ENCODE data around the gene WDR45B.
"Not testable (repeated sequence)": the region's sequence is repeated elsewhere in the genome, so short reads cannot be mapped to it uniquely, and the experiment has no call there.

The WDR45B gene

GRCh38 chr17:82595893-82596292, 52.4 kb downstream of the WDR45B start:
- DNase-seq: no peak
- in situ Hi-C loops (cut with HindIII; ENCODE audit: low pct_ligation_motif_present, low pct_unique_long_range_greater_than_20kb, low sequenced_read_pairs): no loop called here

- in situ Hi-C loops (cut with HindIII; ENCODE audit: low pct_ligation_motif_present, low pct_unique_long_range_greater_than_20kb, low sequenced_read_pairs): no loop called here
- DNase-seq: no peak
Observed at GRCh38 chr17:82594571-82594970, 53.7 kb downstream of the WDR45B start.

- in situ Hi-C loops (cut with HindIII; ENCODE audit: low pct_ligation_motif_present, low pct_unique_long_range_greater_than_20kb, low sequenced_read_pairs): no loop called here
- no peak for DNase-seq
Observed at GRCh38 chr17:82593590-82594087, 54.6 kb downstream of the WDR45B start.

GRCh38 chr17:82592767-82593589, 55.3 kb downstream of the WDR45B start:
- peak; percentile 79 for DNase-seq
- in situ Hi-C loops (cut with HindIII; ENCODE audit: low pct_ligation_motif_present, low pct_unique_long_range_greater_than_20kb, low sequenced_read_pairs): no loop called here

GRCh38 chr17:82592289-82592766, 55.9 kb downstream of the WDR45B start:
- DNase-seq: no peak
- in situ Hi-C loops (cut with HindIII; ENCODE audit: low pct_ligation_motif_present, low pct_unique_long_range_greater_than_20kb, low sequenced_read_pairs): no loop called here

GRCh38 chr17:82590881-82591539, 57.2 kb downstream of the WDR45B start:
- in situ Hi-C loops (cut with HindIII; ENCODE audit: low pct_ligation_motif_present, low pct_unique_long_range_greater_than_20kb, low sequenced_read_pairs): no loop called here
- DNase-seq: no peak

GRCh38 chr17:82590216-82590615, 58.0 kb downstream of the WDR45B start:
- DNase-seq: no peak
- in situ Hi-C loops (cut with HindIII; ENCODE audit: low pct_ligation_motif_present, low pct_unique_long_range_greater_than_20kb, low sequenced_read_pairs): no loop called here

- DNase-seq: no peak
- in situ Hi-C loops (cut with HindIII; ENCODE audit: low pct_ligation_motif_present, low pct_unique_long_range_greater_than_20kb, low sequenced_read_pairs): no loop called here
Observed at GRCh38 chr17:82589851-82590180, 58.4 kb downstream of the WDR45B start.

- in situ Hi-C loops (cut with HindIII; ENCODE audit: low pct_ligation_motif_present, low pct_unique_long_range_greater_than_20kb, low sequenced_read_pairs): no loop called here
- no peak for DNase-seq
Observed at GRCh38 chr17:82588266-82589175, 59.7 kb downstream of the WDR45B start.

- in situ Hi-C loops (cut with HindIII; ENCODE audit: low pct_ligation_motif_present, low pct_unique_long_range_greater_than_20kb, low sequenced_read_pairs): no loop called here
- no peak for DNase-seq
Observed at GRCh38 chr17:82587234-82588086, 60.8 kb downstream of the WDR45B start.

GRCh38 chr17:82586576-82587233, 61.5 kb downstream of the WDR45B start:
- DNase-seq: no peak
- in situ Hi-C loops (cut with HindIII; ENCODE audit: low pct_ligation_motif_present, low pct_unique_long_range_greater_than_20kb, low sequenced_read_pairs): no loop called here

- DNase-seq: peak; percentile 31
Observed at GRCh38 chr17:82585935-82586575, 62.2 kb downstream of the WDR45B start.

GRCh38 chr17:82583720-82584234, 64.5 kb downstream of the WDR45B start:
- in situ Hi-C loops (cut with HindIII; ENCODE audit: low pct_ligation_motif_present, low pct_unique_long_range_greater_than_20kb, low sequenced_read_pairs): no loop called here
- no peak for DNase-seq

More at GRCh38 chr17:82585935-82586575, 62.2 kb downstream of the WDR45B start:
- in situ Hi-C loops (cut with HindIII; ENCODE audit: low pct_ligation_motif_present, low pct_unique_long_range_greater_than_20kb, low sequenced_read_pairs): not testable (repeated sequence)

GRCh38 chr17:82582709-82583108, 65.5 kb downstream of the WDR45B start:
- in situ Hi-C loops (cut with HindIII; ENCODE audit: low pct_ligation_motif_present, low pct_unique_long_range_greater_than_20kb, low sequenced_read_pairs): no loop called here
- DNase-seq: no peak

GRCh38 chr17:82582213-82582612, 66.0 kb downstream of the WDR45B start:
- in situ Hi-C loops (cut with HindIII; ENCODE audit: low pct_ligation_motif_present, low pct_unique_long_range_greater_than_20kb, low sequenced_read_pairs): no loop called here
- no peak for DNase-seq

- in situ Hi-C loops (cut with HindIII; ENCODE audit: low pct_ligation_motif_present, low pct_unique_long_range_greater_than_20kb, low sequenced_read_pairs): not testable (repeated sequence)
Observed at GRCh38 chr17:82579969-82580368, 68.3 kb downstream of the WDR45B start.

GRCh38 chr17:82577300-82577699, 70.9 kb downstream of the WDR45B start:
- in situ Hi-C loops (cut with HindIII; ENCODE audit: low pct_ligation_motif_present, low pct_unique_long_range_greater_than_20kb, low sequenced_read_pairs): no loop called here
- DNase-seq: no peak

More at GRCh38 chr17:82579969-82580368, 68.3 kb downstream of the WDR45B start:
- DNase-seq: not testable (repeated sequence)
